ENCODE data around the gene MAD2L1. TPM values are rescaled to one million over a fixed set of nuclear protein-coding genes. Genes with fewer than 3 reads are reported as not detected.

MAD2L1 gene
- total and polyA plus RNA-seq, 2 donors (not counting 3 experiments of a cell fraction or from before 2014, with no cell fraction given), result 15.6 to 41.4 TPM

- Histone ChIP-seq H3K4me1 (ENCODE audit: control insufficient read depth, extremely low read depth, insufficient read depth, low read length) (no peaks in the 10 kb centered on the region), H3K9ac (replicated peaks; ENCODE audit: extremely low read depth, insufficient read depth, low read length) (no peak overlapping the region), H2AFZ (ENCODE audit: low read depth, low read length) (no peak overlapping the region), H3K36me3 (ENCODE audit: control insufficient read depth in 2 of 2, extremely low read depth in 1 of 2, insufficient read depth in 2 of 2, low read length in 2 of 2) (no peaks in the 10 kb centered on the region), H3K4me3 (replicated peaks in 1 of 3; ENCODE audit: insufficient read depth in 1 of 3, low read depth in 1 of 3, low read length in 3 of 3) (no peak overlapping the region), H3K9me1 (replicated peaks; ENCODE audit: control insufficient read depth, extremely low read depth, insufficient read depth, low read length) (no peaks in the 10 kb centered on the region), H3K27ac (ENCODE audit: insufficient read depth, low read depth, low read length) (no peak overlapping the region), H3K9me3 (replicated peaks; ENCODE audit: control insufficient read depth, insufficient read depth, low read length) (no peaks in the 10 kb centered on the region), H3K27me3 (ENCODE audit: control insufficient read depth in 2 of 2, insufficient read depth in 2 of 2, low read length in 2 of 2) (no peaks in the 10 kb centered on the region), H3K4me2 (ENCODE audit: insufficient read depth, low read length) (no peak overlapping the region), H3K79me2 (ENCODE audit: control insufficient read depth, insufficient read depth, low read length) (no peaks in the 10 kb centered on the region), H4K20me1 (replicated peaks; ENCODE audit: control insufficient read depth, extremely low read depth, insufficient read depth, low read length) (no peaks in the 10 kb centered on the region)
- no peak for TF ChIP-seq GATA2 (IDR thresholded peaks at IDR 0.05; ENCODE audit: insufficient read depth, insufficient read length, low read depth, low read length)
- TF ChIP-seq POLR2A (IDR thresholded peaks at IDR 0.05; ENCODE audit: low read depth, low read length), result no peak
- TF ChIP-seq POLR2AphosphoS5 (IDR thresholded peaks at IDR 0.05; ENCODE audit: insufficient read depth, low read depth, low read length), result no peak
- no peak for TF ChIP-seq CTCF (IDR thresholded peaks at IDR 0.05; ENCODE audit: extremely low read depth in 1 of 2, insufficient read depth in 1 of 2, low read depth in 1 of 2, low read length in 2 of 2)
- FAIRE-seq (no peak), DNase-seq (ENCODE audit: low read depth, low spot score) (no peak)
- no TSS peak for BruUV-seq (replicated peaks)
- ChIA-PET CTCF (interaction anchor here (1.0 kb wide), 1 partner anchor 10 kb away, joined by 3 read pairs; no protein-coding TSS in a partner anchor), POLR2A (no interaction called here)
- intact Hi-C loops (cut with micrococcal nuclease) (no loop called here), dilution Hi-C loops (cut with MboI; ENCODE audit: extremely low pct_ligation_motif_present, low sequenced_read_pairs) (no loop called here)
These were observed 16.5 kb upstream of the MAD2L1 start for GRCh38 chr4:120083152-120083551.

GRCh38 chr4:120082251-120082650 lies 15.6 kb upstream of the MAD2L1 start:
- Histone ChIP-seq H3K9ac (replicated peaks; ENCODE audit: extremely low read depth, insufficient read depth, low read length) (no peak overlapping the region), H3K79me2 (ENCODE audit: control insufficient read depth, insufficient read depth, low read length) (no peaks in the 10 kb centered on the region), H4K20me1 (replicated peaks; ENCODE audit: control insufficient read depth, extremely low read depth, insufficient read depth, low read length) (no peaks in the 10 kb centered on the region), H3K4me1 (ENCODE audit: control insufficient read depth, extremely low read depth, insufficient read depth, low read length) (no peaks in the 10 kb centered on the region), H2AFZ (ENCODE audit: low read depth, low read length) (no peak overlapping the region), H3K4me3 (replicated peaks in 1 of 3; ENCODE audit: insufficient read depth in 1 of 3, low read depth in 1 of 3, low read length in 3 of 3) (no peak overlapping the region), H3K27me3 (ENCODE audit: control insufficient read depth in 2 of 2, insufficient read depth in 2 of 2, low read length in 2 of 2) (no peaks in the 10 kb centered on the region), H3K4me2 (ENCODE audit: insufficient read depth, low read length) (no peak overlapping the region), H3K36me3 (ENCODE audit: control insufficient read depth in 2 of 2, extremely low read depth in 1 of 2, insufficient read depth in 2 of 2, low read length in 2 of 2) (no peaks in the 10 kb centered on the region), H3K9me3 (replicated peaks; ENCODE audit: control insufficient read depth, insufficient read depth, low read length) (no peaks in the 10 kb centered on the region), H3K27ac (ENCODE audit: insufficient read depth, low read depth, low read length) (no peak overlapping the region), H3K9me1 (replicated peaks; ENCODE audit: control insufficient read depth, extremely low read depth, insufficient read depth, low read length) (no peaks in the 10 kb centered on the region)
- BruUV-seq (replicated peaks), result no TSS peak
- dilution Hi-C loops (cut with MboI; ENCODE audit: extremely low pct_ligation_motif_present, low sequenced_read_pairs) (no loop called here), intact Hi-C loops (cut with micrococcal nuclease) (no loop called here)
- DNase-seq (ENCODE audit: low read depth, low spot score) (no peak), FAIRE-seq (no peak)
- ChIA-PET POLR2A (no interaction called here), CTCF (no interaction called here)
- TF ChIP-seq CTCF (IDR thresholded peaks at IDR 0.05; ENCODE audit: extremely low read depth in 1 of 2, insufficient read depth in 1 of 2, low read depth in 1 of 2, low read length in 2 of 2) (no peak), GATA2 (IDR thresholded peaks at IDR 0.05; ENCODE audit: insufficient read depth, insufficient read length, low read depth, low read length) (no peak), POLR2A (IDR thresholded peaks at IDR 0.05; ENCODE audit: low read depth, low read length) (no peak), FOS (IDR thresholded peaks at IDR 0.05; ENCODE audit: borderline replicate concordance, insufficient read depth, low read length) (no peak), MAX (IDR thresholded peaks at IDR 0.05; ENCODE audit: insufficient read depth, insufficient read length) (no peak), EZH2 (IDR thresholded peaks at IDR 0.05; ENCODE audit: borderline replicate concordance, low read depth, low read length, severe bottlenecking) (no peak), MYC (IDR thresholded peaks at IDR 0.05; ENCODE audit: low read depth, low read length) (no peak), JUN (IDR thresholded peaks at IDR 0.05; ENCODE audit: borderline replicate concordance, insufficient read depth, insufficient read length, low read depth) (no peak), POLR2AphosphoS5 (IDR thresholded peaks at IDR 0.05; ENCODE audit: insufficient read depth, low read depth, low read length) (no peak)
